Bronchial epithelial cell (primary cell): ENCODE data around the gene UBL4A. TPM values are rescaled to one million over a fixed set of nuclear protein-coding genes. Genes with fewer than 3 reads are reported as not detected.

ENCODE experiments used
- DNase-seq: peaks from one replicate; pipeline ENCODE4 v3.0.0-alpha.2; 2010; ENCODE audit warnings: low read depth
- FAIRE-seq: peaks from 2 replicates; lab custom pipeline; 2011; peaks lifted over from hg19 to GRCh38; lab: Jason Lieb, UNC
- H3K27me3 ChIP-seq: 2 replicates; pipeline ENCODE4 v1.5.1; 2011; ENCODE audit warnings: low read length; ENCODE audit not compliant: control insufficient read depth, insufficient read depth
- H3K36me3 ChIP-seq: 2 replicates; pipeline ENCODE4 v1.5.1; 2011; ENCODE audit warnings: low read length; ENCODE audit not compliant: control insufficient read depth, insufficient read depth
- H3K4me3 ChIP-seq: 2 replicates; pipeline ENCODE4 v1.5.1; 2011; ENCODE audit warnings: mild to moderate bottlenecking, low read depth, low read length, control low read depth
- total RNA-seq: library from RNA; depleted of rRNA; stranded (reverse); fragments of >200 nt; gene quantifications from 2 replicates; pipeline ENCODE4 v1.2.1, GENCODE V29; 2014
- TF ChIP-seq, protein P1 (sequence below): IDR thresholded peaks from 2 replicates; pipeline ENCODE4 v1.5.1; 2011; ENCODE audit warnings: mild to moderate bottlenecking, moderate library complexity, low read length, control low read depth, inconsistent platforms; ENCODE audit not compliant: insufficient read depth, severe bottlenecking

The UBL4A gene
- total RNA-seq, 1 donor from 2014 or later = 59.2 TPM

DNA sequence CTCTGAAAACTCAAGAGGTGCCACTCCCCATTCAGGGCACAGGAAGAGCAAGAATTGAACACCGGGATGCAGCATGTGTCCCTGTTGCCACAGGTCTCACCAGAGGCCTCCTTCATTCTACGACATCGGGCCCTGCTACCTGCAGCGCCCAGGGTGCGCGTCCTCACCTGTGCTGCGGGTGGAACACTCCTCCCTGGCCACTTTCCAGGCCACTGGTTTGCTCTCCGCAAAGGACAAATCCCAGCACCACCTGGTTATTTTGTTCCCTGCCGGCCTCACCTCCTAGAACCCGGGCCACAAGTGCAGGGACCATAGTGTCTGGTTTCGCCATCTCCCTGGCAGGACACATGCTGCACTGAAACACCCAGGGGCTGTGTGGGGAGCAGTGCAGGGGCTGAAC, 43.9 kb upstream of the UBL4A start:
- no peak for FAIRE-seq
- Histone ChIP-seq H3K4me3 (no peak overlapping the region), H3K27me3 (no peaks in the 10 kb centered on the region), H3K36me3 (peaks cover 16% of the 10 kb centered on the region)
- no peak for DNase-seq
- TF ChIP-seq, protein P1, sequence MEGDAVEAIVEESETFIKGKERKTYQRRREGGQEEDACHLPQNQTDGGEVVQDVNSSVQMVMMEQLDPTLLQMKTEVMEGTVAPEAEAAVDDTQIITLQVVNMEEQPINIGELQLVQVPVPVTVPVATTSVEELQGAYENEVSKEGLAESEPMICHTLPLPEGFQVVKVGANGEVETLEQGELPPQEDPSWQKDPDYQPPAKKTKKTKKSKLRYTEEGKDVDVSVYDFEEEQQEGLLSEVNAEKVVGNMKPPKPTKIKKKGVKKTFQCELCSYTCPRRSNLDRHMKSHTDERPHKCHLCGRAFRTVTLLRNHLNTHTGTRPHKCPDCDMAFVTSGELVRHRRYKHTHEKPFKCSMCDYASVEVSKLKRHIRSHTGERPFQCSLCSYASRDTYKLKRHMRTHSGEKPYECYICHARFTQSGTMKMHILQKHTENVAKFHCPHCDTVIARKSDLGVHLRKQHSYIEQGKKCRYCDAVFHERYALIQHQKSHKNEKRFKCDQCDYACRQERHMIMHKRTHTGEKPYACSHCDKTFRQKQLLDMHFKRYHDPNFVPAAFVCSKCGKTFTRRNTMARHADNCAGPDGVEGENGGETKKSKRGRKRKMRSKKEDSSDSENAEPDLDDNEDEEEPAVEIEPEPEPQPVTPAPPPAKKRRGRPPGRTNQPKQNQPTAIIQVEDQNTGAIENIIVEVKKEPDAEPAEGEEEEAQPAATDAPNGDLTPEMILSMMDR = no peak

DNA sequence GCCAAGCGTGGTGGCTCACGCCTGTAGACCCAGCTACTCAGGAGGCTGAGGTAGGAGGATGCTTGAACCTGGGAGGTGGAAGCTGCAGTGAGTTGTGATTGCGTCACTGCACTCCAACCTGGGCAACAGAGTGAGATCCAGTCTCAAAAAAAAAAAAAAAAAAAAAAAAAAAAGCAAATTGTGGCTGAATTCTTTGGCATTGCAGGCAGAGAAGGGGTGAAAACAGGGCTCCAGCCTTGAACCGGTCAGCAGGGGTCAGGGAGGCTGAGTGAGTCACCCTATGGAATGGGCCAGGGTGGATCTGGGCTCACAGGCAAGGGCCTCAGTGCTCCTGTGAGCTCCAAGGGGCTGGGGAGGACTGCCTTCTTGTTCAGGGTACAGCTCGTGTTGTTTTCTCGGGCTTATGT, 42.8 kb upstream of the UBL4A start:
- H3K27me3 ChIP-seq = no peaks in the 10 kb centered on the region
- no peak overlapping the region for H3K4me3 ChIP-seq
- H3K36me3 ChIP-seq = peaks cover 14% of the 10 kb centered on the region
- TF ChIP-seq, protein P1 = no peak
- DNase-seq (no peak), FAIRE-seq (no peak)

DNA sequence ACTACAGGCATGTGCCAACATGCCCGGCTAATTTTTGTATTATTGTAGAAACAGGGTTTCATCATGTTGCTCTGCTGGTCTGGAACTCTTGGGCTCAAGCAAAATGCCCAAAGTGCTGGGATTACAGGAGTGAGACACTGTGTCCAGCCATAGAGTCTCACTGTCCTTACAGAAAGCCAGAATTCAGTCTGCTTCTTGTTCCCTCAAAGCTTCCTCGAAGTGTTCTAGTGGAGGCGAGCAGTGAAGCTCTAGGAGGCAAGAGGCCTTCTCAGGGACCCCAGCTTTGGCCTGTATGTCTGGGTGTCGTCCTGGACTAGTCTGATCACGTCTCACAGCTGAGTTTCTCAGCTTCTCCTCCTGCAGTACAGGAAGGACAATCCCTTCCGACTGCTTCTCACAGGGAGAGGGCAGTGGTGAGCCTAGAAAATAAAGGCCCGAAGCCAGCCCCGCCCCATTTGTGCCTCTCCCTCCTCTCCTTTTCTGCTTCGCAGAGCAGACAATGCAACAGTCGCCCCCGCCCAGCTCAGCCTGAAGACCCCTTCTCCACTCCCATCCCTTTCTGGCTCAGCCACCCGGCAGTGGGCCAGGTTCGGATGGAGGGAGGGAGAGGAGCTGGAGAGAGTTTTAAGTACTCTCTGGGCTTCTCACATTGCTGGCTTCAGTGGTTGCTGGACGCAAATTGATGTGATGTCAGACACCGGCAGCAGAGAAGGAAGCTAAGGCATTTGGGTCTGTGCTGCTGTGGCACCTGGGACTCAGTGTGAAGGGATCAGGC, 40.7 kb upstream of the UBL4A start:
- DNase-seq = peak; percentile 76
- no peak for FAIRE-seq
- TF ChIP-seq, protein P1 = peak; percentile 54
- H3K4me3 ChIP-seq = peak overlapping the region; percentile 29
- H3K36me3 ChIP-seq = peaks cover 2% of the 10 kb centered on the region
- no peaks in the 10 kb centered on the region for H3K27me3 ChIP-seq

DNA sequence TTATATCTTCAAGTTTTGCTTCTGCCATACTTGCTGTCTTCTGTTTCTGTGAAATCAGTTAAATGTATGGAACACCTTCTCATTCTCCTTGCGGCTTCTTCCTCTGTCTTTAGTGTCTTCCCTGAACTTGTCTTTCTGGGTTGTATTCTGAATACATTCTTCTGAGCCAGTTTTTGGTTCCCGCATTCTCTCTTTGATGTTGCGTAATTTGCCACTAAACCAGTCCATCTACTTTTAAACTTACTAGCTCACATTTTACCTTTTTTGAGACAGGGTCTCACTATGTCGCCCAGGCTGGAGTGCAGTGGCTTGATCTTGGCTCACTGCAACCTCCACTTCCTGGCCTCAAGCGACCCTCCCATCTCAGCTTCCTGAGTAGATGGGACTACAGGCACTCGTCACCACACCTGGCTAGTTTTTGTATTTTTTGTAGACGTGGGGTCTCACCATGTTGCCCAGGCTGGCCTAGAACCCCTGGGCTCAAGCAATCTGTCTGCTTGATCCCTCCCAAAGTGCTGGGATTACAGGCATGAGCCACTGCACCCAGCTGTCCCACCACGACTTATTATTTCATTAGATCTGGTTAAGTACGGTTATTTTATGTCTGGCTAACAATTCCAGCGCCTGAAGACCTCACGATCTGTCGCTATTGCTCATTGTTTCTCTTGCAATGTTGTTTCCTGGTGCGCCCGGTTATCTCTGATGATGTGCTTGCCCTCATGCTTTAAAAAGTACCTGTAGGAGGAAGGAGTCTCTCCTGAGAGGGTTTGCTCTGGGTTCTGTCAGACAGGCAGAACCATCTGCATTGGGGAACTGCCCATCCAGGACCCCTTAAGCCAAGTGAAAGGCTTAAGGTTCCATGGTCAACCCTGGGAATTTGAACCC, 39.4 kb upstream of the UBL4A start:
- DNase-seq = no peak
- Histone ChIP-seq H3K27me3 (no peaks in the 10 kb centered on the region), H3K4me3 (no peak overlapping the region), H3K36me3 (no peaks in the 10 kb centered on the region)
- TF ChIP-seq, protein P1 = no peak
- FAIRE-seq = no peak

DNA sequence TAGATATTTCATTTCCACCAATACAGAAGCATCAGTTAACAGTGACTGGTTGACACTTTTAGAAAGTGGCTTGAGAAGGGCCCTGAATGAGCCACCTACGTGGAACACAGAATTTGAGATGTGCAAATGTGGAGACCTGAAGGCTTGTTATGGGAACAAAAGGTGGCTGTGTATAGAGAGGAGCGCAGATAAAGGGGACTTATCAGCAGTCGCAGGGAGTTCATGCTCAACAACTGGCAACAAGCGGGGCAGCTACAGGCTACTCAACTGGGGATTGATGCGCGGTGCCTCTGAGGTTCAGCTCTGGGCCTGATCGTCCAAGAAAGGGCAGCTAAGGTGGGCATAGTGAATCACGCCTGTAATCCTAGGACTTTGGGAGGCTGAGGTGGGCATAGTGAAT, 33.0 kb upstream of the UBL4A start:
- H3K36me3 ChIP-seq = no peaks in the 10 kb centered on the region
- no peak for FAIRE-seq
- TF ChIP-seq, protein P1 = no peak

More for the DNA sequence above, 33.0 kb upstream of the UBL4A start:
- no peak for DNase-seq
- H3K4me3 ChIP-seq = no peak overlapping the region
- H3K27me3 ChIP-seq = no peaks in the 10 kb centered on the region
